Endothelial cell of umbilical vein (primary cell): ENCODE measurements around the gene TNFRSF1B. TPM values are rescaled to one million over a fixed set of nuclear protein-coding genes. Genes with fewer than 3 reads are reported as not detected.

Experiments
- BruUV-seq: library from RNA; stranded (reverse); fragments of 400-500 nt; replicated peaks from 2 replicates; lab custom pipeline; 2021; lab: Mats Ljungman, UMichigan
- CTCF ChIA-PET: fragments of 300-600, 350-600 bp; sonication (Branson Sonifier 250); formaldehyde crosslinking; loops from one replicate; lab custom pipeline; 2021; ENCODE audit warnings: antibody characterized with exemption, inconsistent platforms; lab: Charles Lee
- POLR2A ChIA-PET: fragments of 300-600, 350-600 bp; sonication (Branson Sonifier 250); formaldehyde crosslinking; loops from one replicate; lab custom pipeline; 2021; ENCODE audit warnings: antibody characterized with exemption, inconsistent platforms; lab: Charles Lee
- DNase-seq: peaks from one replicate; pipeline ENCODE4 v3.0.0-alpha.2; 2011; ENCODE audit warnings: low read depth, low spot score
- FAIRE-seq: peaks from 2 replicates; lab custom pipeline; 2011; peaks lifted over from hg19 to GRCh38; lab: Jason Lieb, UNC
- H2AFZ ChIP-seq: 2 replicates; pipeline ENCODE4 v1.6.0; 2012; ENCODE audit warnings: low read depth, low read length, control low read depth, inconsistent platforms
- H3K27ac ChIP-seq: 2 replicates; pipeline ENCODE4 v1.5.1; 2011; ENCODE audit warnings: low read depth, mild to moderate bottlenecking, control low read depth, low read length, moderate library complexity; ENCODE audit not compliant: insufficient read depth
- H3K27me3 ChIP-seq, 2 experiments: 2 replicates each; pipeline versions ENCODE4 v1.6.0 to v1.6.1; 2011; ENCODE audit warnings: low read length in 2 of 2, mixed read lengths in 1 of 2; ENCODE audit not compliant: control insufficient read depth in 2 of 2, insufficient read depth in 2 of 2
- H3K36me3 ChIP-seq, 2 experiments: 2 replicates in 1 of 2; 3 replicates in 1 of 2; pipeline ENCODE4 v1.5.1; 2011; ENCODE audit warnings: low read length in 2 of 2, mild to moderate bottlenecking in 1 of 2, moderate library complexity in 1 of 2; ENCODE audit not compliant: control insufficient read depth in 2 of 2, insufficient read depth in 2 of 2; ENCODE audit errors: extremely low read depth in 1 of 2
- H3K4me1 ChIP-seq: 3 replicates; pipeline ENCODE4 v1.5.1; 2011; ENCODE audit warnings: mild to moderate bottlenecking, low read length; ENCODE audit not compliant: control insufficient read depth, insufficient read depth; ENCODE audit errors: extremely low read depth
- H3K4me2 ChIP-seq: 2 replicates; pipeline ENCODE4 v1.6.1; 2011; ENCODE audit warnings: low read length, control low read depth, mixed read lengths; ENCODE audit not compliant: insufficient read depth
- H3K4me3 ChIP-seq, 3 experiments: fragments of 200-600 bp in 1 of 3; sonication (generic), shearing (Covaris generic) in 1 of 3; replicated peaks in 1 of 3; 2 replicates each; pipeline ENCODE4 v1.5.1; 2011 to 2016; ENCODE audit warnings: control low read depth in 3 of 3, low read length in 3 of 3, mild to moderate bottlenecking in 2 of 3, inconsistent platforms in 1 of 3, low read depth in 1 of 3, moderate library complexity in 1 of 3; ENCODE audit not compliant: insufficient read depth in 1 of 3
- H3K79me2 ChIP-seq: 2 replicates; pipeline ENCODE4 v1.6.0; 2012; ENCODE audit warnings: low read length, inconsistent platforms; ENCODE audit not compliant: control insufficient read depth, insufficient read depth
- H3K9ac ChIP-seq: replicated peaks from 2 replicates; pipeline ENCODE3; 2011; ENCODE audit warnings: low read length, control low read depth; ENCODE audit not compliant: insufficient read depth; ENCODE audit errors: extremely low read depth
- H3K9me1 ChIP-seq: replicated peaks from 3 replicates; pipeline ENCODE4 v1.6.0; 2011; ENCODE audit warnings: mild to moderate bottlenecking, low read length; ENCODE audit not compliant: control insufficient read depth, insufficient read depth; ENCODE audit errors: extremely low read depth
- H3K9me3 ChIP-seq: replicated peaks from 2 replicates; pipeline ENCODE4 v1.5.1; 2012; ENCODE audit warnings: low read length, inconsistent platforms; ENCODE audit not compliant: control insufficient read depth, insufficient read depth
- H4K20me1 ChIP-seq: replicated peaks from 2 replicates; pipeline ENCODE3; 2011; ENCODE audit warnings: mild to moderate bottlenecking, low read length; ENCODE audit not compliant: control insufficient read depth, insufficient read depth; ENCODE audit errors: extremely low read depth
- CTCF ChIP-seq, 2 donors: IDR thresholded peaks; 1 replicate in 1 of 2; 2 replicates in 1 of 2; pipeline ENCODE4 v1.5.1; 2011; ENCODE audit warnings: low read length in 2 of 2, mild to moderate bottlenecking in 2 of 2, moderate library complexity in 2 of 2, control low read depth in 1 of 2, inconsistent platforms in 1 of 2, low read depth in 1 of 2; ENCODE audit not compliant: insufficient read depth in 1 of 2; ENCODE audit errors: extremely low read depth in 1 of 2
- EZH2 ChIP-seq: IDR thresholded peaks from 2 replicates; pipeline ENCODE4 v1.6.1; 2012; ENCODE audit warnings: borderline replicate concordance, low read depth, mild to moderate bottlenecking, moderate library complexity, low read length, inconsistent platforms; ENCODE audit not compliant: severe bottlenecking
- FOS ChIP-seq: IDR thresholded peaks from 2 replicates; pipeline ENCODE4 v1.6.1; 2011; ENCODE audit warnings: mild to moderate bottlenecking, low read length, moderate library complexity, borderline replicate concordance; ENCODE audit not compliant: insufficient read depth
- GATA2 ChIP-seq: IDR thresholded peaks from 2 replicates; pipeline ENCODE4 v1.7.0; 2011; ENCODE audit warnings: low read depth, mild to moderate bottlenecking, moderate library complexity, mixed read lengths, low read length; ENCODE audit not compliant: insufficient read length, insufficient read depth
- JUN ChIP-seq: IDR thresholded peaks from 2 replicates; pipeline ENCODE4 v1.6.1; 2011; ENCODE audit warnings: borderline replicate concordance, low read depth; ENCODE audit not compliant: insufficient read length, insufficient read depth
- MAX ChIP-seq: IDR thresholded peaks from 2 replicates; pipeline ENCODE4 v1.6.1; 2011; ENCODE audit not compliant: insufficient read depth, insufficient read length
- MYC ChIP-seq: IDR thresholded peaks from one replicate; pipeline ENCODE4 v1.6.1; 2011; ENCODE audit warnings: mild to moderate bottlenecking, low read depth, low read length
- POLR2A ChIP-seq: IDR thresholded peaks from 2 replicates; pipeline ENCODE4 v1.6.1; 2012; ENCODE audit warnings: low read depth, mild to moderate bottlenecking, control low read depth, low read length
- POLR2AphosphoS5 ChIP-seq: IDR thresholded peaks from 2 replicates; pipeline ENCODE4 v1.6.1; 2012; ENCODE audit warnings: low read depth, mild to moderate bottlenecking, control low read depth, low read length, moderate library complexity; ENCODE audit not compliant: insufficient read depth
- dilution Hi-C: fragments of 300-500 bp; cut with MboI; formaldehyde crosslinking; loops from one replicate; pipeline ENCODE4 v1.15.0; 2019; ENCODE audit warnings: low sequenced_read_pairs; ENCODE audit not compliant: extremely low pct_ligation_motif_present
- intact Hi-C: fragments of 100-400 bp; cut with micrococcal nuclease; formaldehyde crosslinking; loops from one replicate; pipeline ENCODE4 v1.10.0; 2022
- polyA plus RNA-seq, 4 experiments: library from polyadenylated mRNA; depleted of rRNA in 3 of 4; stranded (reverse) in 3 of 4; unstranded in 1 of 4; fragments of >200 nt; gene quantifications; 2 replicates each; pipeline versions ENCODE4 v1.2.1 to v1.2.3, GENCODE V29; 2011 to 2012; ENCODE audit warnings: missing spikeins in 1 of 4
- total RNA-seq: library from RNA; stranded (reverse); gene quantifications from 2 replicates; pipeline ENCODE4 v1.2.3, GENCODE V29; 2021

The TNFRSF1B gene
- total and polyA plus RNA-seq, 2 donors (not counting 3 experiments of a cell fraction or from before 2014, with no cell fraction given) = 53.6 to 65.9 TPM

GRCh38 chr1:12185918-12186678 is 19.3 kb downstream of the TNFRSF1B start:
- H3K36me3 ChIP-seq = peaks cover 0 to 10% of the 10 kb centered on the region in 2 experiments
- intact Hi-C loops = no loop called here
- CTCF ChIA-PET = interaction anchor here (1.1 to 8.3 kb wide), 4 partner anchors 8 to 62 kb away, joined by 3 to 118 read pairs (median 3); no protein-coding TSS in a partner anchor
- H3K79me2 ChIP-seq = peaks cover 12% of the 10 kb centered on the region
- POLR2A ChIA-PET = interaction anchor here (0.9 to 1.0 kb wide), 2 partner anchors 39 to 278 kb away, joined by 3 read pairs; no protein-coding TSS in a partner anchor
- H3K9me1 ChIP-seq = no peaks in the 10 kb centered on the region
- peak overlapping the region; percentile 90 for H3K27ac ChIP-seq
- DNase-seq (peak; percentile 34), FAIRE-seq (peak; percentile 63)
- no peaks in the 10 kb centered on the region for H3K27me3 ChIP-seq
- no peaks in the 10 kb centered on the region for H3K9me3 ChIP-seq
- H3K4me1 ChIP-seq = peaks cover 26% of the 10 kb centered on the region
- no peaks in the 10 kb centered on the region for H4K20me1 ChIP-seq
- no TSS peak for BruUV-seq
- no peak overlapping the region for H3K4me2 ChIP-seq
- TF ChIP-seq MAX (no peak), FOS (no peak), POLR2A (no peak), POLR2AphosphoS5 (no peak), GATA2 (no peak), EZH2 (no peak), CTCF (IDR thresholded peaks at IDR 0.05; ENCODE audit: extremely low read depth in 1 of 2, insufficient read depth in 1 of 2, low read depth in 1 of 2, low read length in 2 of 2) (no peak), JUN (no peak), MYC (no peak)
- H3K4me3 ChIP-seq = no peak overlapping the region
- dilution Hi-C loops = no loop called here
- H3K9ac ChIP-seq = no peak overlapping the region
- H2AFZ ChIP-seq = no peak overlapping the region
